DOHH2 (cell line): ENCODE data around the gene ARHGAP4.
A peak's percentile ranks its signal among the peaks of the same experiment; 100 is the strongest.

ENCODE experiments used
- H3F3A ChIP-seq: fragments of 200-600 bp; sonication (generic), shearing (Covaris generic); 2 replicates; pipeline ENCODE4 v1.6.0; 2016; ENCODE audit warnings: antibody characterized with exemption, mild to moderate bottlenecking; ENCODE audit not compliant: control insufficient read depth, insufficient read depth
- H3K27ac ChIP-seq: fragments of 200-600 bp; sonication (generic); 2 replicates; pipeline ENCODE4 v1.5.1; 2014; ENCODE audit warnings: low read depth, mild to moderate bottlenecking, low read length, moderate library complexity
- H3K27me3 ChIP-seq: fragments of 200-600 bp; sonication (generic); 2 replicates; pipeline ENCODE4 v1.6.1; 2014; ENCODE audit warnings: mild to moderate bottlenecking, low read length, mixed read lengths; ENCODE audit not compliant: control insufficient read depth
- H3K36me3 ChIP-seq: fragments of 200-600 bp; sonication (generic); 2 replicates; pipeline ENCODE4 v1.6.1; 2014; ENCODE audit warnings: mild to moderate bottlenecking, low read length, moderate library complexity, mixed read lengths; ENCODE audit not compliant: control insufficient read depth
- H3K4me1 ChIP-seq: fragments of 200-600 bp; sonication (generic); 2 replicates; pipeline ENCODE4 v1.6.1; 2014; ENCODE audit warnings: mild to moderate bottlenecking, low read length, mixed read lengths; ENCODE audit not compliant: control insufficient read depth
- H3K4me2 ChIP-seq: fragments of 200-600 bp; sonication (generic); 2 replicates; pipeline ENCODE4 v1.6.0; 2014; ENCODE audit warnings: mild to moderate bottlenecking, low read length, moderate library complexity
- H3K4me3 ChIP-seq: fragments of 200-600 bp; sonication (generic); 2 replicates; pipeline ENCODE4 v1.5.1; 2014; ENCODE audit warnings: mild to moderate bottlenecking, low read length, mixed read lengths
- H3K79me2 ChIP-seq: fragments of 200-600 bp; sonication (generic); 2 replicates; pipeline ENCODE4 v1.6.1; 2014; ENCODE audit warnings: mild to moderate bottlenecking, low read length, mixed read lengths; ENCODE audit not compliant: control insufficient read depth
- H3K9me2 ChIP-seq: fragments of 200-600 bp; sonication (generic); replicated peaks from 2 replicates; pipeline ENCODE4 v1.6.1; 2014; ENCODE audit warnings: mild to moderate bottlenecking, low read length, mixed read lengths; ENCODE audit not compliant: control insufficient read depth
- H3K9me3 ChIP-seq: fragments of 200-600 bp; sonication (generic); 2 replicates; pipeline ENCODE4 v1.6.1; 2014; ENCODE audit warnings: antibody characterized with exemption, low read length, mixed read lengths; ENCODE audit not compliant: control insufficient read depth, insufficient read depth
- H4K20me1 ChIP-seq: fragments of 200-600 bp; sonication (generic); 2 replicates; pipeline ENCODE4 v1.6.0; 2014; ENCODE audit warnings: low read depth, mild to moderate bottlenecking, antibody characterized with exemption, low read length, moderate library complexity; ENCODE audit not compliant: control insufficient read depth, insufficient read depth
- CTCF ChIP-seq: fragments of 200-600 bp; sonication (generic); IDR thresholded peaks from one replicate; pipeline ENCODE4 v1.5.1; 2014; ENCODE audit warnings: antibody characterized with exemption, mild to moderate bottlenecking, low read depth, low read length; ENCODE audit not compliant: poor library complexity, severe bottlenecking
- EZH2phosphoT487 ChIP-seq: fragments of 200-600 bp; sonication (generic); IDR thresholded peaks from 2 replicates; pipeline ENCODE4 v1.6.1; 2017; ENCODE audit warnings: borderline replicate concordance, mild to moderate bottlenecking, antibody characterized with exemption, low read length, moderate library complexity, mixed read lengths

ARHGAP4 gene

GRCh38 chrX:153934148-153934761 is 8.2 kb upstream of the ARHGAP4 start:
- Histone ChIP-seq H3K4me1 (peaks cover 16% of the 10 kb centered on the region), H3K27me3 (no peaks in the 10 kb centered on the region), H3K4me2 (peak overlapping the region; percentile 81), H3K9me3 (no peaks in the 10 kb centered on the region), H3K27ac (peak overlapping the region; percentile 47), H3K9me2 (no peaks in the 10 kb centered on the region), H3K36me3 (peaks cover 34% of the 10 kb centered on the region), H4K20me1 (no peaks in the 10 kb centered on the region), H3F3A (no peaks in the 10 kb centered on the region), H3K4me3 (peak overlapping the region; percentile 83), H3K79me2 (peaks cover 29% of the 10 kb centered on the region)
- no peak for TF ChIP-seq EZH2phosphoT487
- TF ChIP-seq CTCF = no peak

- Histone ChIP-seq H3K4me3 (peak overlapping the region; percentile 83), H3K79me2 (peaks cover 29% of the 10 kb centered on the region), H3K4me2 (peak overlapping the region; percentile 81), H4K20me1 (no peaks in the 10 kb centered on the region), H3K36me3 (peaks cover 35% of the 10 kb centered on the region), H3K9me2 (no peaks in the 10 kb centered on the region), H3K27ac (peak overlapping the region; percentile 47; the same call in 1 of the 2 replicates), H3K9me3 (no peaks in the 10 kb centered on the region), H3F3A (0 out of 2 replicates have a peak, but pooled peaks cover 2% of the 10 kb centered on the region), H3K4me1 (peaks cover 20% of the 10 kb centered on the region), H3K27me3 (no peaks in the 10 kb centered on the region)
- no peak for TF ChIP-seq CTCF
Measured at GRCh38 chrX:153933748-153934147, 7.7 kb upstream of the ARHGAP4 start.

GRCh38 chrX:153932220-153932915 is 6.3 kb upstream of the ARHGAP4 start:
- TF ChIP-seq EZH2phosphoT487 (no peak), CTCF (no peak)

More at GRCh38 chrX:153932220-153932915, 6.3 kb upstream of the ARHGAP4 start:
- no peaks in the 10 kb centered on the region for H3K27me3 ChIP-seq
- H3K36me3 ChIP-seq = peaks cover 40% of the 10 kb centered on the region
- peaks cover 29% of the 10 kb centered on the region for H3K79me2 ChIP-seq
- peaks cover 7% of the 10 kb centered on the region; the same call in 1 of the 2 replicates for H3F3A ChIP-seq
- no peak overlapping the region for H3K4me3 ChIP-seq
- H3K4me2 ChIP-seq = no peak overlapping the region
- no peaks in the 10 kb centered on the region for H3K9me2 ChIP-seq
- peaks cover 23% of the 10 kb centered on the region for H3K4me1 ChIP-seq
- H3K9me3 ChIP-seq = no peaks in the 10 kb centered on the region
- no peak overlapping the region for H3K27ac ChIP-seq
- H4K20me1 ChIP-seq = no peaks in the 10 kb centered on the region
